Astrocyte of the spinal cord (primary cell): ENCODE results near the gene MDN1.

Source experiments
- DNase-seq: peaks from one replicate; pipeline ENCODE4 v3.0.0; 2011; ENCODE audit warnings: low read depth, low spot score
- H3K4me3 ChIP-seq: 2 replicates; pipeline ENCODE4 v1.5.1; 2011; ENCODE audit warnings: low read depth, mild to moderate bottlenecking, low read length, moderate library complexity
- in situ Hi-C: cut with HindIII; loops from 2 replicates; pipeline ENCODE4 v1.10.0; 2017; ENCODE audit warnings: low sequenced_read_pairs
- TF ChIP-seq, protein P1 (sequence below): IDR thresholded peaks from 2 replicates; pipeline ENCODE4 v1.5.1; 2012; ENCODE audit warnings: low read depth, mild to moderate bottlenecking, low read length, inconsistent platforms

MDN1 gene

DNA sequence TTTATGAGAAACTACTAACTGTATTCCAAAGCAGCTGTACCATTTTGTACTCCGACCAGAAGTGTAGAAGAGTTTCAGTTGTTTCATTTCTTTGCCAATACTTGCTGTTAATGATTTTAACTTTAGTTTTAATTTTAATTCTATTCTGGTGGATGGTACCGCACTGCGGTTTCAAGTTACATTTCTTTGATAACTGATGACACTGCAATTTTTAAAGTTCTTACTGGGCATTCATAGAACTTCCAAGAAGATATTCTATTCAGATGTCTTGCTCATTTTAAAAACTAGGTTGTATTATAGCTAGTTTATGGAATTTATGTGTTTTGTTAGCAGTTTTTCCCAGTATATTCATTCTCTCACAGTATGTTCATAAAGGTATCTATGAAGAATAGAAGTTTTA is 117.2 kb downstream of the MDN1 start:
- no peak overlapping the region for H3K4me3 ChIP-seq
- TF ChIP-seq, protein P1, sequence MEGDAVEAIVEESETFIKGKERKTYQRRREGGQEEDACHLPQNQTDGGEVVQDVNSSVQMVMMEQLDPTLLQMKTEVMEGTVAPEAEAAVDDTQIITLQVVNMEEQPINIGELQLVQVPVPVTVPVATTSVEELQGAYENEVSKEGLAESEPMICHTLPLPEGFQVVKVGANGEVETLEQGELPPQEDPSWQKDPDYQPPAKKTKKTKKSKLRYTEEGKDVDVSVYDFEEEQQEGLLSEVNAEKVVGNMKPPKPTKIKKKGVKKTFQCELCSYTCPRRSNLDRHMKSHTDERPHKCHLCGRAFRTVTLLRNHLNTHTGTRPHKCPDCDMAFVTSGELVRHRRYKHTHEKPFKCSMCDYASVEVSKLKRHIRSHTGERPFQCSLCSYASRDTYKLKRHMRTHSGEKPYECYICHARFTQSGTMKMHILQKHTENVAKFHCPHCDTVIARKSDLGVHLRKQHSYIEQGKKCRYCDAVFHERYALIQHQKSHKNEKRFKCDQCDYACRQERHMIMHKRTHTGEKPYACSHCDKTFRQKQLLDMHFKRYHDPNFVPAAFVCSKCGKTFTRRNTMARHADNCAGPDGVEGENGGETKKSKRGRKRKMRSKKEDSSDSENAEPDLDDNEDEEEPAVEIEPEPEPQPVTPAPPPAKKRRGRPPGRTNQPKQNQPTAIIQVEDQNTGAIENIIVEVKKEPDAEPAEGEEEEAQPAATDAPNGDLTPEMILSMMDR: no peak
- in situ Hi-C loops: no loop called here
- no peak for DNase-seq

DNA sequence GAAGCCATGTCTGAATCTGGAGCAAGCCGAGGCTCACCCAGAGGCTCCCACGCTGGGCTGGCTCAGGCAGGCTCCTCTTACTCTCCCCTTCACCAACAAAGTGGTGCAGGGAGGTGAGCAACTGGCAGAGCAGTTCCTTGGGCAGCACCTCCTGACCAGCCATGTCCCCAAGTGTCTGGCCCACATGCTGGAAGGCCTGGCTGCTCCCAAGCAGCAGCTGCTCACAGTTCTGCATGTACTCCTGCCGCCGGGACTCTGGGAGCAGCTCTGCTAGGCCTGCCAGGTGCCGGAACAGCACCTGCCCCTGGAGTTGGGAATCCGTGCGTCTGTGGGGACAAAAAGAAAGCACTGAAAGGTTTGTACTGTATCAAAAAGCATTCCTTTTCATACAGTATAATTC is 123.9 kb downstream of the MDN1 start:
- H3K4me3 ChIP-seq: no peak overlapping the region
- TF ChIP-seq, protein P1: no peak
- DNase-seq: no peak
- in situ Hi-C loops: no loop called here

DNA sequence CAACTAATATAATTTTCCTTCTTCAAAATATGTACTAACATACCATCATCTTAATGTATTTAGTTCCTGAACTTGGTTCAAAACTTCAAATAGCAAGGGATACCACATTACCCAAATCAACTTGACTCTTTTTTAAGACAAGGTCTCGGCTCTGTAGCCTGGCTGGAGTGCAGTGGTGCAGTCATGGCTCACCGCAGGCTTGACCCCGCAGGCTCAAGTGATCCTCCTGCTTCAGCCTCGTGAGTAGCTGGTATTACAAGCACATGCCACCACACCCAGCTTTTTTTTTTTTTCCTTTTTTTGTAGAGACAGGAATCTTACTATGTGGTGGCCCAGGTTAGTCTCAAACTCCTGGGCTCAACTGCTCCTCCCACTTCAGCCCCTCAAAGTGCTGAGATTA is 125.2 kb downstream of the MDN1 start:
- TF ChIP-seq, protein P1: no peak
- in situ Hi-C loops: no loop called here
- no peak for DNase-seq
- H3K4me3 ChIP-seq: no peak overlapping the region

DNA sequence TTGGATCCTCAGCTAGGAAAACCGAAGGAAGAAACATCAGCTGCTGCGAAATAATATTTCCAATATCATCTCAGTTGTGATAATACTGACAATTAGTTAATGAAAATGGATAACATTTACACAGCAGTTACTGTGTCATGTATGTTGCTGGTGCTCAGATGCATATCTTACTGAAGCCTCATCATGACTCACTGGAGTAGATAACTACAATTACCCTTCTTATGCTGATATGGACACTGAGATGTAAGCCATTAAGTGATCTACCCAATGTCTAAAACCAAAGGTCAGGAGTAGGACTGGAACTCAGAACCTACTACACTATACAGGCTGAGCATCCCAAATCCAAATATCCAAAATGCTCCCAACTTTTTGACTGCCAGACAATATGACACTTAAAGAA is 126.4 kb downstream of the MDN1 start:
- no peak overlapping the region for H3K4me3 ChIP-seq
- in situ Hi-C loops: no loop called here
- TF ChIP-seq, protein P1: no peak
- DNase-seq: no peak

DNA sequence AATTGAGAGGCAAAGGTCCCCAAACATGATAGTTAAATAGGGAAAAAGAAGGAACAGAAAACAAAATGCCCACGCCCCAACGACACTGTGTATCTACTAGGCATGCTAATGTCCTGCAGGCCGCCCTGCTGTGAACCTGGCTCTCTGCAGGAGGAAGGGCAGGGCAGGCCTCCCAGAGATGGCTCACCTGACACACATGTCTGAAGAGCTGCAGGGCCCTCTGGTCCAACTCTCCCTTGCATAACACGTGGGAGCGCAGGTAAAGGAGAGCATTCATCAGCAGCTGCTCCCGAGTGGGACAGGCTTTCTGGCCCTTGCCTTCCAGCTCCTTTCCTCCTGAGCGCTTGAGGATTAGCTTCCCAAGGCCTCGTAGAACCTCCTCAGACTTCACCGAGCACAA is 127.3 kb downstream of the MDN1 start:
- no peak for DNase-seq
- H3K4me3 ChIP-seq: no peak overlapping the region
- in situ Hi-C loops: no loop called here
- TF ChIP-seq, protein P1: no peak

DNA sequence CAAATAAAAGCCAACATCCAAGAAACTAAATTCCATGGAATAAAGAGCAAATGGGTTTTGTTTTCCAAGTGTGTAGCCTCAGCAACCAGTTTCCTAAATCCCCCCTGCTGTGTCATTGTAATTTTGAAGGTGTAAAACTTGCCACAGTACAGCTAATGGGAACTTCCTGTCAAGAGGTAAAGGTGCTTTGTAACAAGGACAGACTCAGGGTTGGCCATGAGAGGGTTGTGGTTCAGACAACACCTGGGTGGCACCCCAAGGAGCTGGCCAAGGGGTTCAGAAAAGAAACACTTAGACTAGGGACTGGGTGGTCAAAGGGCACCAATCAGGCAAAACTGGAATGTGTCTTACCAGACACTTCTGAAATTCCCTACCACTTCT is 128.7 kb downstream of the MDN1 start:
- in situ Hi-C loops: no loop called here
- DNase-seq: peak; percentile 2
- TF ChIP-seq, protein P1: no peak
- no peak overlapping the region for H3K4me3 ChIP-seq

DNA sequence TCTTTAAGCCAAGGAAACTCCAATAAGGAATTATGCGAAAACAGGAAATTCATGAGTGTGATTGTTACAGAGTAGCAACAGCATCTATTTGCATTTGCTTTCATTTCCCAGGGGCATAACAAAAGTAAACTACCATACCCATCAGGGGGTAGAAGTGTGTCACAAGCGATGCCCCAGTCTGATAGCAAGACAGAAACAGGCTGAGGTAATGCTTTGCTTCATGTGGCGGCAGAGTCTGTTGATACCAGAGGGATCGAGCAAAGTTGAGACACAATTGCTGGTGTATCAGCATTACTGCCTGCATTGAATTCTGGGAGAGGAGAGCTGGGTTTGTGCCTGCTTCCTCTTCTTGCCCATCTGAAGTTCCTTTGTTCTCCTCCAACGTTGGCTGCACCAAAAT is 129.9 kb downstream of the MDN1 start:
- TF ChIP-seq, protein P1: no peak
- DNase-seq: peak; percentile 33
- no peak overlapping the region for H3K4me3 ChIP-seq
- in situ Hi-C loops: no loop called here
